ACC112 (cell line): ENCODE results near the gene ADCY1.
"Not testable (repeated sequence)": the region's sequence is repeated elsewhere in the genome, so short reads cannot be mapped to it uniquely, and the experiment has no call there.

ENCODE experiments used
- H2AFZ ChIP-seq: fragments of 200-600 bp; sonication (generic); one replicate; pipeline ENCODE4 v1.6.0; 2017; ENCODE audit warnings: antibody characterized with exemption, low read length; ENCODE audit not compliant: unreplicated experiment
- H3K27ac ChIP-seq: fragments of 200-600 bp; sonication (generic); 2 replicates; pipeline ENCODE4 v1.5.1; 2014; ENCODE audit warnings: low read depth, mild to moderate bottlenecking, antibody characterized with exemption, low read length, moderate library complexity
- H3K27me3 ChIP-seq: fragments of 200-600 bp; sonication (generic); 2 replicates; pipeline ENCODE4 v1.6.1; 2014; ENCODE audit warnings: mild to moderate bottlenecking, antibody characterized with exemption, low read length, moderate library complexity, mixed read lengths; ENCODE audit not compliant: insufficient read depth
- H3K36me3 ChIP-seq: fragments of 200-600 bp; sonication (generic); 2 replicates; pipeline ENCODE4 v1.6.1; 2016; ENCODE audit warnings: mild to moderate bottlenecking, antibody characterized with exemption, low read length, moderate library complexity, mixed read lengths; ENCODE audit not compliant: insufficient read depth
- H3K4me1 ChIP-seq: fragments of 200-600 bp; sonication (generic); one replicate; pipeline ENCODE4 v1.6.1; 2016; ENCODE audit warnings: low read length, mixed read lengths; ENCODE audit not compliant: insufficient read depth, unreplicated experiment, control insufficient read depth
- H3K4me3 ChIP-seq: fragments of 200-600 bp; sonication (generic); 2 replicates; pipeline ENCODE4 v1.5.1; 2014; ENCODE audit warnings: mild to moderate bottlenecking, low read depth, low read length
- H3K79me2 ChIP-seq: fragments of 200-600 bp; sonication (generic); one replicate; pipeline ENCODE4 v1.6.0; 2016; ENCODE audit warnings: low read length; ENCODE audit not compliant: control insufficient read depth, unreplicated experiment, insufficient read depth

ADCY1 gene

GRCh38 chr7:45740573-45740972, 166.4 kb downstream of the ADCY1 start:
- H3K27me3 ChIP-seq, H3K79me2 ChIP-seq, H3K36me3 ChIP-seq, H3K4me3 ChIP-seq, H3K4me1 ChIP-seq, H3K27ac ChIP-seq, H2AFZ ChIP-seq: not testable (repeated sequence)

- H3K4me1 ChIP-seq, H3K27me3 ChIP-seq, H3K4me3 ChIP-seq, H3K79me2 ChIP-seq, H2AFZ ChIP-seq, H3K27ac ChIP-seq: not testable (repeated sequence)
- H3K36me3 ChIP-seq: peaks cover 12% of the 10 kb centered on the region; the same call in 1 of the 2 replicates
Measured at GRCh38 chr7:45748976-45749375, 174.8 kb downstream of the ADCY1 start.

- H3K79me2 ChIP-seq, H3K4me3 ChIP-seq, H3K27ac ChIP-seq, H2AFZ ChIP-seq, H3K27me3 ChIP-seq, H3K4me1 ChIP-seq: not testable (repeated sequence)
- H3K36me3 ChIP-seq: 0 out of 2 replicates have a peak, but pooled peaks cover 10% of the 10 kb centered on the region
Measured at GRCh38 chr7:45751352-45751751, 177.2 kb downstream of the ADCY1 start.

DNA sequence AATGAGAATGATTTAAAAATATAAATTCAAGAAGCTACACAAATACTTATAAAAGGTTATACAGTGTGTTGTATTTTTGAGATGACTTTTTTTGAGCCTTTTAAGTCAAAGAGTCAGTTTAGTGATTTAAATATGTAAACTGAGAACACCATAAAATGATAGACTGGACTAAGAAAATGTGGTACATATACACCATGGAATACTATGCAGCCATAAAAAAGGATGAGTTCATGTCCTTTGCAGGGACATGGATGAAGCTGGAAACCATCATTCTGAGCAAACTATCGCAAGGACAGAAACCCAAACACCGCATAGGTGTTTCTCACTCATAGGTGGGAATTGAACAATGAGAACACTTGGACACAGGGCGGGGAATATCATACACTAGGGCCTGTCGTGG, 182.2 kb downstream of the ADCY1 start:
- H3K79me2 ChIP-seq: peaks cover 12% of the 10 kb centered on the region
- not testable (repeated sequence) for H3K4me3 ChIP-seq, H3K27ac ChIP-seq, H3K27me3 ChIP-seq, H3K36me3 ChIP-seq, H2AFZ ChIP-seq
- peaks cover 18% of the 10 kb centered on the region for H3K4me1 ChIP-seq

DNA sequence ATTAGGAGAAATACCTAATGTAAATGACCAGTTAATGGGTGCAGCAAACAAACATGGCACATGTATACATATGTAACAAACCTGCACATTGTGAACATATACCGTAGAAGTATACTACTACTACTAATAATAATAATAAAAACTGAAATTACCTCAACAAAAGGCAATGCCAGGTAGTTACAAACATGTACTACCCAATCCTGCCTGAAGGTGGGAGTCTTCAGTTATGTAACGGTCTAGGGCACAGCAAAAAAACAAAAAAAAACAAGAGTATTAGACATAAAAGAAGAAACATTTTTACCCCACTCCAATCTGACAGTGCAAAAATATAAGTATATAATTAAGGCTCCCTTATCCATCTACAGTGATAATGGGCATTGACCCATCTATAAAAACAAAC, 182.6 kb downstream of the ADCY1 start:
- not testable (repeated sequence) for H3K36me3 ChIP-seq, H2AFZ ChIP-seq, H3K27me3 ChIP-seq, H3K4me3 ChIP-seq, H3K27ac ChIP-seq
- peaks cover 20% of the 10 kb centered on the region for H3K4me1 ChIP-seq
- peaks cover 12% of the 10 kb centered on the region for H3K79me2 ChIP-seq

DNA sequence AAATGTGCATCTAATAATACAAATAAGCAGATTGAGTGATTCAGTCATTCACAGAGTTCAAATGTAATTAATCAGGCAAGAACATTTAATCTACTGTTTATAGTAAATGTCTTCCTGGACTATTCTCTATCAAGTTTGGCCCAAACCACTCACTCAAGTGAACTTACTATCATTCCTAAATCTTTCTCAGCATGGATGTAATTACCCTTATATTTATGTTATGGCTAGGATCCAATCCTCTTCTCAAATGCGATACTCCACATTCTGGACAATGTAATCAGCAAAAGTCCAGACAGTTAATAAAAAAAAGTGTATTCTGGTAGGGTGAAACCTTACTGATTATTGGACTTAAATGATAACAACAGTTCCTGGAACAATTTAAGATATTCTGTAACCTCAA, 185.3 kb downstream of the ADCY1 start:
- peaks cover 27% of the 10 kb centered on the region for H3K4me1 ChIP-seq
- H3K27ac ChIP-seq: peak overlapping the region; percentile 66
- H3K79me2 ChIP-seq: peaks cover 22% of the 10 kb centered on the region
- not testable (repeated sequence) for H3K27me3 ChIP-seq, H3K36me3 ChIP-seq, H2AFZ ChIP-seq, H3K4me3 ChIP-seq

DNA sequence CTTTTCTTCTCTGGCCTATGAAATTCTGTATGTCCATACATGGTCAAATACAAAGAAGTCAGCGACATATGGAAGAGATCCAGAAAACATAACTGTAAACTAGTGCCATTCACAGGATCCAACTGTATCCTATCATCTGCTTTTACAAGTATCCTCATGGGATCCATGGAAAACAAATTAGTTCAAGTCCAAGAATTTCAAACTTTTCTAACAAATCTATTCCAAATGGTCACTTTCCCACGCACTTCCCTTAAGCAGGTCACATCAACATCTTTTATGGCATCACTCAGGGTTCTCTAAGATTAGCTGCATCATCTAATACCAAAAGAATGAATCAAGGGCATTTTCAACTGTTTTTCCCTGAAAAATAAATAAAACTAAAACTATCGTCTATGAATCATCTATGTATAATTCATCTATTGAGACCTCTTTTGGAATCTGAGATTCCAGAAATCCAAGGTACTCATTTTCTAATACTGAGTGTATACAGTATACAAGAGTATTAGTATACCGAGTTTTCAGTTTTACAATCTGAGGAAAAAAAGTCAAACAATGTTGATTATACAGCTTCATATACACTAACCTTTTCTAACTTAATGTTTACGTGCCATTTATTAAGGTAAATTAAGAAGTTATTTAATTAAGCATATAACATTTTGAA, 187.5 kb downstream of the ADCY1 start:
- not testable (repeated sequence) for H3K27me3 ChIP-seq, H3K36me3 ChIP-seq, H2AFZ ChIP-seq
- Histone ChIP-seq H3K4me3 (peak overlapping the region; percentile 70), H3K27ac (peak overlapping the region; percentile 100), H3K79me2 (peaks cover 27% of the 10 kb centered on the region), H3K4me1 (peaks cover 27% of the 10 kb centered on the region)

DNA sequence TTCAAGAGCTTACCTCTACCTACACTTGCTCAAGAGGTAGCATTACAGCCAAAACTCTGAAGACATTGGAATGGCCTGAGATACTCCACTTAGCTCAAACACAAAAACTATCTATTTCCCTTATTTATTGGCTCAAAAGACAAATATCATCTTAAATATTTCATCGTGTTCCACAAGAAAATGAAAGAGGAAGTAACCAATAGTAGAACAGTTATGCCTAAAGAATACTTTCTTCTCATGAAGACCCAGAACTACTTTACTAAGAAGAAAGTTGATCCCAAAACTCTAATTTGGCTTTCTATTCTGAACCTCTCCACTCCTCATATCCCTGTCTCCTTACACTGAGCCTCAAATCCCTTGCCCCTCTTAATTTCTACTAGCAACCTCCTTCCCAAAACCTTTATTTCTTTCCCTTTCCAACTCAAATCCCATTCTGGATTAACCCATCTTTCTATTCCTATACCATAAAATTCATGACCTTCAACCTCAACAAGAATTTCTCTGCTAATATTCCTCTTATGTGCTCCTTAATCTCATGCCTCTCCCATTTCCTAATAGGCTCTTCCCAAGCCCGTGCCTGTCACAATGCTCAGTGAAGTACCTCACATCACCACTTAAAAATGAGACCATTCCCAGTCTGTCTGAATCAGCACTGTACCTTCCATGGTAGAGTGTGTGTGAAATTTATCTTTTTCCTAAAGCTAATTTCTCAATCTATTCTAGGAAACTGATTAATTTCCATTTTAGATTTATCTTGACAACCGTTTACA, 188.2 kb downstream of the ADCY1 start:
- H3K36me3 ChIP-seq, H3K27me3 ChIP-seq, H2AFZ ChIP-seq: not testable (repeated sequence)
- Histone ChIP-seq H3K4me1 (peaks cover 27% of the 10 kb centered on the region), H3K79me2 (peaks cover 29% of the 10 kb centered on the region), H3K4me3 (peak overlapping the region; percentile 70), H3K27ac (peak overlapping the region; percentile 100)

DNA sequence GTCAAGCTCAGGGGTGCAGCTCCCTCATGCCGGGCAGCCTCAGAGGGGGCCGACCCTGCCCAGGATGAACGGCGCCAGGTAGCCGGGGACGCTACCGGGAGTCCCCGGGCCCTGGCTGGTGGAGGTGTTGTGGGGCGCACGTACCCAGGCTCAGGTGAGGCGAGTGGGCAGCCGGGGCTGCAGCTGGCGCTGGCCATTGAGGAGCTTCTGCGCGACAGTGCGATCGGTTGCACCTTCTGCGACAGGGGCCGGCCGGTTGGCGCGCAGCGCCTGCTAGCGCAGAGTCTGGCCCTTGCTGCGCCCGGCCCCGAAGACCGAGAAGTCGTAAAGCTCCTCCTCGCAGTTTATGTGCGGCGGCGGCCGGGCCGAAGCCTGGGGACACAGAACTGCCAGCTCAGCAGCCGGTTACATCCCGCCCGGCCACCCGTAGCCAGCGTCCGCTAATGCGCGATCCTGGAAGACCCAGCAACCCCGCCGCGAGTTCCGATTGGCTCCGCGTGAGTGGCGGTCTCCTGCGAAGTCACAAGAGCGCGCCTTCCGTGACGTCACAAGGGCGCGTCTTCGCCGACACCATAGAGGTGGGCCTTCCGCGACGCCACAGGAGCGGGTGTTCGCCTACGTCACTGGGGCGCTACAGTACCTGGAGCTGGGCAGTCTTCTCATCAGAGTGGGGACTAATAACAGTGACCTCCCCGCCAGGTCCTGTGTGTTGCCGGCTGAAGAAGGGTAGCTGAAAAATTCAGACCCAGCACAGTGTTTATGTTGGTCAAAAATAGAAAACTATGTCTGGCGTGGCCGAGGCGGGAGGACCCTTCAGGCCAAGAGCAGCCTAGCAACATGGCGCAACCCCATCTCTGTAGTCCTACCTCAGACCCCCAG, 194.6 kb downstream of the ADCY1 start:
- Histone ChIP-seq H3K27ac (peak overlapping the region; percentile 84), H3K4me3 (peak overlapping the region; percentile 97), H2AFZ (peak overlapping the region; percentile 68), H3K79me2 (peaks cover 26% of the 10 kb centered on the region)
- not testable (repeated sequence) for H3K4me1 ChIP-seq, H3K36me3 ChIP-seq, H3K27me3 ChIP-seq

GRCh38 chr7:45769626-45770025, 195.5 kb downstream of the ADCY1 start:
- Histone ChIP-seq H3K27ac (peak overlapping the region; percentile 84; the same call in 1 of the 2 replicates), H3K79me2 (peaks cover 22% of the 10 kb centered on the region), H3K4me3 (peak overlapping the region; percentile 97)
- H2AFZ ChIP-seq, H3K4me1 ChIP-seq, H3K36me3 ChIP-seq, H3K27me3 ChIP-seq: not testable (repeated sequence)
